NCI-H2227 (cell line): ENCODE measurements around the gene MAP7.

Experiments
- DNase-seq: peaks from one replicate; lab custom pipeline; 2025; ENCODE audit not compliant: unreplicated experiment; lab: John Stamatoyannopoulos, UW

MAP7 gene

GRCh38 chr6:136532030-136532429 is 18.2 kb downstream of the MAP7 start:
- DNase-seq = no peak

- DNase-seq = no peak
Measured at GRCh38 chr6:136529710-136530109, 20.5 kb downstream of the MAP7 start.

GRCh38 chr6:136528477-136528876 is 21.7 kb downstream of the MAP7 start:
- no peak for DNase-seq

- no peak for DNase-seq
Measured at GRCh38 chr6:136527831-136528230, 22.4 kb downstream of the MAP7 start.

- DNase-seq = no peak
Measured at GRCh38 chr6:136526937-136527336, 23.3 kb downstream of the MAP7 start.

GRCh38 chr6:136526196-136526930 is 23.9 kb downstream of the MAP7 start:
- peak; percentile 63 for DNase-seq

GRCh38 chr6:136525586-136526195 is 24.5 kb downstream of the MAP7 start:
- peak; percentile 7 for DNase-seq

- peak; percentile 65 for DNase-seq
Measured at GRCh38 chr6:136524936-136525413, 25.2 kb downstream of the MAP7 start.

- peak; percentile 2 for DNase-seq
Measured at GRCh38 chr6:136524339-136524935, 25.8 kb downstream of the MAP7 start.

- no peak for DNase-seq
Measured at GRCh38 chr6:136523196-136523595, 27.0 kb downstream of the MAP7 start.

GRCh38 chr6:136522636-136523035 is 27.6 kb downstream of the MAP7 start:
- no peak for DNase-seq

GRCh38 chr6:136521911-136522310 is 28.3 kb downstream of the MAP7 start:
- DNase-seq = peak; percentile 2

- no peak for DNase-seq
Measured at GRCh38 chr6:136521427-136521826, 28.8 kb downstream of the MAP7 start.

GRCh38 chr6:136520517-136520916 is 29.7 kb downstream of the MAP7 start:
- no peak for DNase-seq

- DNase-seq = no peak
Measured at GRCh38 chr6:136517582-136517981, 32.6 kb downstream of the MAP7 start.

GRCh38 chr6:136517002-136517401 is 33.2 kb downstream of the MAP7 start:
- DNase-seq = peak; percentile 29

- no peak for DNase-seq
Measured at GRCh38 chr6:136514591-136514990, 35.6 kb downstream of the MAP7 start.

GRCh38 chr6:136511926-136512325 is 38.3 kb downstream of the MAP7 start:
- no peak for DNase-seq

- no peak for DNase-seq
Measured at GRCh38 chr6:136511397-136511796, 38.8 kb downstream of the MAP7 start.

GRCh38 chr6:136510782-136511181 is 39.4 kb downstream of the MAP7 start:
- DNase-seq = no peak

GRCh38 chr6:136510299-136510698 is 39.9 kb downstream of the MAP7 start:
- no peak for DNase-seq

- DNase-seq = no peak
Measured at GRCh38 chr6:136508725-136509392, 41.4 kb downstream of the MAP7 start.
